CD4-positive, CD25-positive, alpha-beta regulatory T cell (primary cell): ENCODE measurements around the gene SLC44A2. TPM values are rescaled to one million over a fixed set of nuclear protein-coding genes. Genes with fewer than 3 reads are reported as not detected.
A peak's percentile ranks its signal among the peaks of the same experiment; 100 is the strongest.

Source experiments
- ATAC-seq, 2 donors: fragments of 150-1000 bp; cut with Tn5 transposase; one replicate each; pipeline ENCODE4 v1.10.0; 2021; ENCODE audit warnings: low read depth in 2 of 2, moderate number of reproducible peaks in 2 of 2, moderate library complexity in 1 of 2
- DNase-seq, 3 donors: peaks; one replicate each; pipeline versions ENCODE4 v3.0.0 to v3.0.0-alpha.2; 2012 to 2022; ENCODE audit warnings: mixed read lengths in 1 of 3
- H3K27ac ChIP-seq: one replicate; pipeline ENCODE4 v1.7.0; 2013; ENCODE audit warnings: mild to moderate bottlenecking, low read length; ENCODE audit not compliant: insufficient read depth, poor library complexity, severe bottlenecking
- H3K27me3 ChIP-seq: one replicate; pipeline ENCODE4 v1.7.0; 2013; ENCODE audit warnings: low read length; ENCODE audit not compliant: control insufficient read depth, insufficient read depth
- H3K36me3 ChIP-seq: one replicate; pipeline ENCODE4 v1.7.0; 2013; ENCODE audit warnings: mild to moderate bottlenecking, low read length, moderate library complexity; ENCODE audit not compliant: control insufficient read depth, insufficient read depth
- H3K4me1 ChIP-seq: 2 replicates; pipeline ENCODE4 v1.7.0; 2013; ENCODE audit warnings: mild to moderate bottlenecking, low read length; ENCODE audit not compliant: insufficient read depth, control insufficient read depth, poor library complexity, severe bottlenecking
- H3K4me3 ChIP-seq: one replicate; pipeline ENCODE4 v1.7.0; 2013; ENCODE audit warnings: low read depth, mild to moderate bottlenecking, low read length, moderate library complexity
- H3K9me3 ChIP-seq, 2 experiments: 1 replicate in 1 of 2; 2 replicates in 1 of 2; pipeline ENCODE4 v1.7.0; 2013; ENCODE audit warnings: low read length in 2 of 2, mild to moderate bottlenecking in 1 of 2, moderate library complexity in 1 of 2; ENCODE audit not compliant: control insufficient read depth in 2 of 2
- H3K27ac Mint-ChIP-seq, 3 donors: one replicate each; pipeline ENCODE4 v1.8.0; 2020 to 2022; ENCODE audit warnings: mild to moderate bottlenecking in 3 of 3, mixed read lengths in 3 of 3, moderate library complexity in 2 of 3
- H3K27me3 Mint-ChIP-seq: one replicate; pipeline ENCODE4 v1.8.0; 2022; ENCODE audit warnings: mild to moderate bottlenecking, mixed read lengths
- H3K36me3 Mint-ChIP-seq: one replicate; pipeline ENCODE4 v1.8.0; 2020; ENCODE audit warnings: mixed read lengths
- H3K4me1 Mint-ChIP-seq, 4 donors: one replicate each; pipeline ENCODE4 v1.8.0; 2020 to 2022; ENCODE audit warnings: mixed read lengths in 4 of 4, mild to moderate bottlenecking in 1 of 4
- H3K4me3 Mint-ChIP-seq, 4 donors: one replicate each; pipeline ENCODE4 v1.8.0; 2020 to 2022; ENCODE audit warnings: mild to moderate bottlenecking in 4 of 4, mixed read lengths in 4 of 4, moderate library complexity in 3 of 4
- H3K9me3 Mint-ChIP-seq, 7 donors: one replicate each; pipeline ENCODE4 v1.8.0; 2020 to 2022; ENCODE audit warnings: mixed read lengths in 7 of 7, mild to moderate bottlenecking in 3 of 7, moderate library complexity in 2 of 7
- polyA plus RNA-seq, 4 donors: library from polyadenylated mRNA; unstranded; fragments of 300-500 nt; fragmentation: Illumina TruSeq; gene quantifications; one replicate each; pipeline ENCODE4 v1.2.3, GENCODE V29; 2021
- total RNA-seq: library from RNA; stranded (reverse); gene quantifications from one replicate; pipeline ENCODE4 v1.2.3, GENCODE V29; 2022

Gene SLC44A2
- total and polyA plus RNA-seq, 5 donors from 2014 or later: 225 to 280 (median 254) TPM

DNA sequence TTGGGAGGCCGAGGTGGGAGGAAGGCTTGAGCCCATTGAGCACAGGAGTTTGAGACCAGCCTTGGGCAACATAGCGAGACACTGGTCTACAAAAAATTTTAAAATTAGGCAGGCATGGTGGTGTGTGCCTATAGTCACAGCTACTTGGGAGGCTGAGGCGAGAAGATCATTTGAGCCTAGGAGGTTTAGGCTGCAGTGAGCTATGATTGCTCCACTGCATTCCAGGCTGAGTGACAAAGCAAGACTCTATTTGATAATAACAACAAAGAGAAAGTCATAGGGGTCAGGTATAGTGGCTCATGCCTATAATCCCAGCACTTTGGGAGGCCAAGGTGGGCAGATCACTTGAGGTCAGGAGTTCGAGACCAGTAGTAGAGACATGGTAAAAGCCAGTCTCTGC lies 4.6 kb upstream of the SLC44A2 start:
- Mint-ChIP-seq H3K4me1 (peaks cover 5 to 68% (median 34%) of the 10 kb centered on the region in 4 donors), H3K9me3 (no peaks in the 10 kb centered on the region), H3K27ac (peak overlapping the region; percentile 64 to 83 (median 75)), H3K4me3 (peak overlapping the region in 2 of 4 donors; percentile 54 to 64), H3K36me3 (peaks cover 25% of the 10 kb centered on the region), H3K27me3 (no peaks in the 10 kb centered on the region)
- H3K4me3 ChIP-seq: no peak overlapping the region
- H3K4me1 ChIP-seq: peaks cover 29% of the 10 kb centered on the region
- no peak for DNase-seq
- no peaks in the 10 kb centered on the region for H3K9me3 ChIP-seq
- ATAC-seq: no peak
- no peak overlapping the region for H3K27ac ChIP-seq
- H3K27me3 ChIP-seq: no peaks in the 10 kb centered on the region
- peaks cover 11% of the 10 kb centered on the region for H3K36me3 ChIP-seq

DNA sequence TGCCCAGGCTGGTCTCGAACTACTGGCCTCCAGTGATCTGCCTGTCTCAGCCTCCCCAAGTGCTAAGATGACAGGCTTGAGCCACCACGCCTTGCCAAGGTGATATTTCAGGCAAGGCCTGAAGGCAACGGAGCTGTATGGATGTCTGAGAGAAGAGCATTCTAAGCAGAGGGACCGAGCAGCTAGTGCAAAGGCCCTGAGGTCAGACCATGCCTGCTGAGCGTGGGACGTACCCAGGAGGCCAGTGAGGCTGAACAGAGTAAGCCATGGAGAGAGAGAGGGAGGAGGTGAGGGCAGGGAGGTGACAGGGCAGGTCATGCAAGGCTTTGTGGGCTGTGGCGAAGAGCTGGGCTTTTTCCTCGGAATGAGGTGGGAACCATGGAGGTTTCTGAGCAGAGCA lies 3.4 kb upstream of the SLC44A2 start:
- Mint-ChIP-seq H3K36me3 (peaks cover 25% of the 10 kb centered on the region), H3K4me1 (peaks cover 5 to 68% (median 32%) of the 10 kb centered on the region in 4 donors), H3K27ac (peak overlapping the region; percentile 38 to 90 (median 84)), H3K4me3 (peak overlapping the region in 1 of 4 donors; percentile 45), H3K27me3 (no peaks in the 10 kb centered on the region), H3K9me3 (no peaks in the 10 kb centered on the region)
- Histone ChIP-seq H3K4me1 (peaks cover 22% of the 10 kb centered on the region), H3K27ac (peak overlapping the region; percentile 2), H3K9me3 (no peaks in the 10 kb centered on the region), H3K36me3 (peaks cover 11% of the 10 kb centered on the region), H3K4me3 (no peak overlapping the region), H3K27me3 (no peaks in the 10 kb centered on the region)
- ATAC-seq (no peak), DNase-seq (no peak)

DNA sequence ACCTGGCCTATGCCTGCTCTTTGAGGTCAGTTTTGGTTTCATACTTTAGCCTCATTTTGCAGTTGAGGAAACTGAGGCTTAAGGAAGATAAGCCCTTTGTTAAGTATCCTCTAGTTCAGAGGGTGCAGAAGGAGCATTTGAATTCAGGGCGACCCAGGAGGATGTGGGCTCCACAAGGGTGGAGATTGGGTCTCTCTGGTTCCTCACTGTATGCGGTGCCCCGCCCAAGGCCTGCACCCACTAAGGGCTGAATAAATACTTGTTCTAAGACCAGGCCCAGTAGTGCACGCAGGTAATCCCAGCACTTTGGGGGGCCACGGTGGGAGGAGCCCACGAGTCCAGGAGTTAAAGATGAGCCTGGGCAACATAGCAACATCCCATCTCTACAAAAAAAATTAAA lies 768 bp upstream of the SLC44A2 start:
- peak overlapping the region; percentile 11 to 85 (median 62) for H3K4me3 Mint-ChIP-seq
- H3K27ac ChIP-seq: peak overlapping the region; percentile 25

DNA sequence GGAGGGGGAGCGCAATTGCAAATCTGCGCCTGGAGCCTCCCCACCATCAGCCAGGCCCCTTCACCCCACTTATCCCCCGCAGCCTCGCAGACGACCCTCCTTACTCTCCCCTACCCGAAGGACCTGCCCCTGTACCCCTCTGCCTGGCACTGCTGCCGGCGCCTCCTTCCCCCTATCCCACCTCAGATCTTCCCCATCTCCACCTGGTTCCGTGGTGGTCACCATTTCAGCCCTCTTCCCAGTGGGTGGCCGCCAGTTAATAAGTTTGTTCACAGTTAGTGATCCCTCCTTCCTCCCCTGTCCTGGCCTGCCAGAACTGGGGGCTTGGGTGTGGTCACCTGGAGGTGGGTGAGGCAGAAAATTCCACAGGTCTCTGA lies 397 bp downstream of the SLC44A2 start:
- H3K4me3 Mint-ChIP-seq: no peak overlapping the region

More for the DNA sequence above, 768 bp upstream of the SLC44A2 start:
- Histone ChIP-seq H3K36me3 (peaks cover 30% of the 10 kb centered on the region), H3K4me3 (peak overlapping the region; percentile 53), H3K9me3 (no peaks in the 10 kb centered on the region), H3K27me3 (no peaks in the 10 kb centered on the region), H3K4me1 (peaks cover 22% of the 10 kb centered on the region)
- peak; percentile 84 to 89 for ATAC-seq
- Mint-ChIP-seq H3K36me3 (peaks cover 28% of the 10 kb centered on the region), H3K27ac (peak overlapping the region; percentile 67 to 92 (median 83)), H3K9me3 (no peaks in the 10 kb centered on the region), H3K27me3 (no peaks in the 10 kb centered on the region), H3K4me1 (peaks cover 5 to 57% (median 28%) of the 10 kb centered on the region in 4 donors)
- peak in 2 of 3 donors; percentile 28 to 82 for DNase-seq

DNA sequence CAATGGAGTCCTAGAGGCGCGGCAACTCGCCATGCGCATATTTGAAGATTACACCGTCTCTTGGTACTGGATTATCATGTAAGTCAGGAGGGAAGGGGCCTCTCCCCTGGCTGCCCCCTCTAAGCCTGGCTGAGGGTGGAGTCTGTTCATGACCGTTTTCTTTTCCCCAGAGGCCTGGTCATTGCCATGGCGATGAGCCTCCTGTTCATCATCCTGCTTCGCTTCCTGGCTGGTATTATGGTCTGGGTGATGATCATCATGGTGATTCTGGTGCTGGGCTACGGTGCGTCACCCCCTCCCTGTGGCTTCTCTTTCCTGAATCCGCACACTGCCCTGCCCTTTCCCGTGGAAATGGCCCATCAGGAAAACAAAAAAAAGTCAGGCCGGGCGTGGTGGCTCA lies 6.5 kb downstream of the SLC44A2 start:
- no peaks in the 10 kb centered on the region for H3K27me3 Mint-ChIP-seq

More for the DNA sequence above, 397 bp downstream of the SLC44A2 start:
- Histone ChIP-seq H3K4me3 (no peak overlapping the region), H3K36me3 (peaks cover 33% of the 10 kb centered on the region), H3K27ac (no peak overlapping the region), H3K4me1 (peaks cover 22% of the 10 kb centered on the region), H3K27me3 (no peaks in the 10 kb centered on the region), H3K9me3 (no peaks in the 10 kb centered on the region)
- H3K27ac Mint-ChIP-seq: peak overlapping the region in 1 of 3 donors; percentile 90
- peaks cover under 1 to 46% (median 23%) of the 10 kb centered on the region in 4 donors for H3K4me1 Mint-ChIP-seq
- DNase-seq (no peak), ATAC-seq (no peak)
- H3K27me3 Mint-ChIP-seq: no peaks in the 10 kb centered on the region
- H3K9me3 Mint-ChIP-seq: no peaks in the 10 kb centered on the region
- peaks cover 24% of the 10 kb centered on the region for H3K36me3 Mint-ChIP-seq

DNA sequence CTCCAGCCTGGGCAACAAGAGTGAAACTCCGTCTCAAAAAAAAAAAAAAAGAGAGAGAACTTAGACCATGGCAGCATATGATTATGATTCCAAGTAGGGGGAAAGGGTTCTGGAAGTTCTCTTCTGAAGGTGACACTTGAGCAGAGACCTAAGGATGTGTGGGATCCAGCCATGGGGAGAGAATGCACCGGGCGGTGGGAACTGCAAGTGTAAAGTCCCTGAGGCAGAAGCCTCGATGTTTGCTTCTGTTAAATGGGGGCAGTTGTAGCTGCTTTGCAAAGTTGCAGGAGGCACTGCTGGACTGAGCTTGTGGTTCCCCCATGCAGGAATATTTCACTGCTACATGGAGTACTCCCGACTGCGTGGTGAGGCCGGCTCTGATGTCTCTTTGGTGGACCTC lies 9.1 kb downstream of the SLC44A2 start:
- no peak overlapping the region for H3K4me3 Mint-ChIP-seq
- Histone ChIP-seq H3K27me3 (no peaks in the 10 kb centered on the region), H3K4me1 (no peaks in the 10 kb centered on the region), H3K4me3 (no peak overlapping the region), H3K36me3 (peaks cover 81% of the 10 kb centered on the region), H3K9me3 (no peaks in the 10 kb centered on the region), H3K27ac (no peak overlapping the region)
- no peak for ATAC-seq
- peaks cover 43% of the 10 kb centered on the region for H3K36me3 Mint-ChIP-seq
- peaks cover 0 to 13% (median 5%) of the 10 kb centered on the region in 4 donors for H3K4me1 Mint-ChIP-seq
- no peaks in the 10 kb centered on the region for H3K27me3 Mint-ChIP-seq
- H3K9me3 Mint-ChIP-seq: no peaks in the 10 kb centered on the region
- H3K27ac Mint-ChIP-seq: no peak overlapping the region
- DNase-seq: no peak

More for the DNA sequence above, 6.5 kb downstream of the SLC44A2 start:
- DNase-seq (no peak), ATAC-seq (no peak)
- no peak overlapping the region for H3K4me3 ChIP-seq
- H3K4me1 Mint-ChIP-seq: peaks cover 0 to 6% (median 5%) of the 10 kb centered on the region in 4 donors
- H3K9me3 Mint-ChIP-seq: no peaks in the 10 kb centered on the region
- H3K4me1 ChIP-seq: no peaks in the 10 kb centered on the region
- H3K4me3 Mint-ChIP-seq: no peak overlapping the region
- H3K36me3 Mint-ChIP-seq: peaks cover 40% of the 10 kb centered on the region
- peaks cover 79% of the 10 kb centered on the region for H3K36me3 ChIP-seq
- H3K27ac Mint-ChIP-seq: no peak overlapping the region
- H3K27me3 ChIP-seq: no peaks in the 10 kb centered on the region
- H3K9me3 ChIP-seq: no peaks in the 10 kb centered on the region
- H3K27ac ChIP-seq: no peak overlapping the region

DNA sequence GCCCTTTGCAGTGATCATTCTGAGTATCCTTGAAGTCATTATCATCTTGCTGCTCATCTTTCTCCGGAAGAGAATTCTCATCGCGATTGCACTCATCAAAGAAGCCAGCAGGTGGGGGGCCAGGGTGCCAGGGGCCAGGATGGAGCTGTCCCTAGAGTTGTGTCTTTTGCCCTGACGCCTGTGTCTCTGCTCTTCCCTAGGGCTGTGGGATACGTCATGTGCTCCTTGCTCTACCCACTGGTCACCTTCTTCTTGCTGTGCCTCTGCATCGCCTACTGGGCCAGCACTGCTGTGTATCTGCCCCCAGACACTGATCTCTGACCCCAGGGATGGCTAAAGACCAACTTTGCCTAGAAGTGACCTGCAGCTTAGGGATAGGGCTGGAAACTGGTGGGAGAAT lies 9.6 kb downstream of the SLC44A2 start:
- Histone ChIP-seq H3K27me3 (no peaks in the 10 kb centered on the region), H3K4me3 (no peak overlapping the region), H3K36me3 (peaks cover 83% of the 10 kb centered on the region), H3K27ac (no peak overlapping the region), H3K4me1 (no peaks in the 10 kb centered on the region), H3K9me3 (no peaks in the 10 kb centered on the region)
- no peak for DNase-seq
- H3K36me3 Mint-ChIP-seq: peaks cover 44% of the 10 kb centered on the region
- peaks cover 0 to 13% (median 5%) of the 10 kb centered on the region in 4 donors for H3K4me1 Mint-ChIP-seq
- no peak overlapping the region for H3K4me3 Mint-ChIP-seq
- H3K9me3 Mint-ChIP-seq: no peaks in the 10 kb centered on the region
- H3K27me3 Mint-ChIP-seq: no peaks in the 10 kb centered on the region
- no peak for ATAC-seq
- H3K27ac Mint-ChIP-seq: peak overlapping the region in 2 of 3 donors; percentile 9 to 25

DNA sequence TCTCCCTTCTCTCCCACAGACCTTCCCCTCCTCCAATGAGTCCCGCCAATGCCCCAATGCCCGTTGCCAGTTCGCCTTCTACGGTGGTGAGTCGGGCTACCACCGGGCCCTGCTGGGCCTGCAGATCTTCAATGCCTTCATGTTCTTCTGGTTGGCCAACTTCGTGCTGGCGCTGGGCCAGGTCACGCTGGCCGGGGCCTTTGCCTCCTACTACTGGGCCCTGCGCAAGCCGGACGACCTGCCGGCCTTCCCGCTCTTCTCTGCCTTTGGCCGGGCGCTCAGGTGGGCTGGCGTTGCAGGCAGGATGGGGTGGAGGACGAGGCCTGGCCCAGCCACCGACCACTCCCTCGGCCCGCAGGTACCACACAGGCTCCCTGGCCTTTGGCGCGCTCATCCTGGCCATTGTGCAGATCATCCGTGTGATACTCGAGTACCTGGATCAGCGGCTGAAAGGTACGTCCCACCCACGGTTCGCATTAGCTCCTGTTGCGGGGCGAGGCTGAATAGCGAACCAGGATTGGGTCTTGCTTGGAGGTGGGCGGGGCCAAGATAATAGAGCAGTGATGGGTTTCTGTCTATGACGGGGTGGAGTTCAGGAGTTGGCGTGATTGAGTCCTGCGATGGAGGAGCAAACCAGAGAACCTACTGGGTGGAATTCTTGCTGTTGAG lies 11.1 kb downstream of the SLC44A2 start:
- no peaks in the 10 kb centered on the region for H3K4me1 ChIP-seq
- Mint-ChIP-seq H3K9me3 (no peaks in the 10 kb centered on the region), H3K36me3 (peaks cover 39% of the 10 kb centered on the region), H3K4me3 (no peak overlapping the region), H3K27me3 (no peaks in the 10 kb centered on the region), H3K27ac (peak overlapping the region; percentile 25 to 35 (median 32)), H3K4me1 (peaks cover 0 to 10% (median 5%) of the 10 kb centered on the region in 4 donors)
- peaks cover 84% of the 10 kb centered on the region for H3K36me3 ChIP-seq
- DNase-seq (no peak), ATAC-seq (no peak)
- H3K27ac ChIP-seq: peak overlapping the region; percentile 5
- H3K9me3 ChIP-seq: no peaks in the 10 kb centered on the region
- H3K27me3 ChIP-seq: no peaks in the 10 kb centered on the region
- H3K4me3 ChIP-seq: no peak overlapping the region
